T-helper 2 cell treated with Interferon-gamma antibody and Interleukin-4, amounts not matched to agents 5 μg/mL and 100 μg/mL, for 36 hours (primary cell): ENCODE results near the gene KCNIP4.
A peak's percentile ranks its signal among the peaks of the same experiment; 100 is the strongest.

Experiments
- DNase-seq: peaks from one replicate; pipeline ENCODE4 v3.0.0; 2021; ENCODE audit warnings: low spot score
- H3K27ac Mint-ChIP-seq: one replicate; pipeline ENCODE4 v1.8.0; 2021; ENCODE audit warnings: mild to moderate bottlenecking, mixed read lengths
- H3K27me3 Mint-ChIP-seq: one replicate; pipeline ENCODE4 v1.8.0; 2021; ENCODE audit warnings: low read depth, mixed read lengths
- H3K36me3 Mint-ChIP-seq: one replicate; pipeline ENCODE4 v1.8.0; 2021; ENCODE audit warnings: low read depth, mixed read lengths
- H3K4me1 Mint-ChIP-seq: one replicate; pipeline ENCODE4 v1.8.0; 2021; ENCODE audit warnings: low read depth, mixed read lengths
- H3K4me3 Mint-ChIP-seq: one replicate; pipeline ENCODE4 v1.8.0; 2022; ENCODE audit warnings: mild to moderate bottlenecking, moderate library complexity, mixed read lengths
- H3K9me3 Mint-ChIP-seq: one replicate; pipeline ENCODE4 v1.8.0; 2021; ENCODE audit warnings: mixed read lengths

Gene KCNIP4

DNA sequence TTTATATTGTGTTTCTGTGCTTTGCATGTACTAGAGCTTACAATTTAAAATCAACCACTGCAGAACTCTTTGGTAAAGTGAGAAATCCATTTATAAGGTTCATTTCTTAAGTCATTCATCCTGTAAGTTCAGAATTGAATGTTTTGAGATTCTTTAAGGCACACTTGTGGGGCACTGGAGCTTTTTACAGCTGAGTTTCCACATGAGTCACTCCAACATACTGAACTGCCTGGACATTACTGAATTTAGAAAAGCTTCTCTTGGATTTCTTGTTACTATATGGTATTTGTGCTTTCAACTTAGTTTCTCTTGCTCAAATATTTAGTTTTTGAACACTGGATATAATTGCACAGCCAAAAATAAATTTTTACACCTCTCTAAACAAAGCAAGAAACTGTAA lies 1022.0 kb downstream of the KCNIP4 start:
- H3K4me3 Mint-ChIP-seq, result no peak overlapping the region
- no peaks in the 10 kb centered on the region for H3K4me1 Mint-ChIP-seq
- H3K27me3 Mint-ChIP-seq, result no peaks in the 10 kb centered on the region

DNA sequence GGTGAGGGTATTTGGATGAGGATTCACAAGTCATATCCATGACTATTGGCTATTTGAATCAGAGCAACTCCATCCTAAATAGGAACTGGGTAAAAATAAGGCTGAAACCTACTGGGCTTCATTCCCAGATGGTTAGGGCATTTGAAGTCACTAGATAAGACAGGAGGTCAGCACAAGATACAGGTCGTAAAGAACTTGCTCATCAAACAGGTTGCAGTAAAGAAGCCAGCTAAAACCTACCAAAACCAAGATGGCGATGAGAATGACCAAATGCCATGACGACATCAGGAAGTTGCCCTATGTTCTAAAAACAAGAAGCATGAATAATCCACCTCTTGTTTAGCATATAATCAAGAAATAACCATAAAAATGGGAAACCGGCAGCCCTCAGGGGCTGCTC lies 1023.4 kb downstream of the KCNIP4 start:
- Mint-ChIP-seq H3K9me3 (peaks cover 3% of the 10 kb centered on the region), H3K4me1 (no peaks in the 10 kb centered on the region), H3K36me3 (no peaks in the 10 kb centered on the region), H3K4me3 (no peak overlapping the region), H3K27ac (no peak overlapping the region), H3K27me3 (no peaks in the 10 kb centered on the region)
- DNase-seq, result no peak

More for the DNA sequence above, 1022.0 kb downstream of the KCNIP4 start:
- DNase-seq, result no peak
- H3K36me3 Mint-ChIP-seq, result no peaks in the 10 kb centered on the region
- H3K9me3 Mint-ChIP-seq, result no peaks in the 10 kb centered on the region
- H3K27ac Mint-ChIP-seq, result no peak overlapping the region

DNA sequence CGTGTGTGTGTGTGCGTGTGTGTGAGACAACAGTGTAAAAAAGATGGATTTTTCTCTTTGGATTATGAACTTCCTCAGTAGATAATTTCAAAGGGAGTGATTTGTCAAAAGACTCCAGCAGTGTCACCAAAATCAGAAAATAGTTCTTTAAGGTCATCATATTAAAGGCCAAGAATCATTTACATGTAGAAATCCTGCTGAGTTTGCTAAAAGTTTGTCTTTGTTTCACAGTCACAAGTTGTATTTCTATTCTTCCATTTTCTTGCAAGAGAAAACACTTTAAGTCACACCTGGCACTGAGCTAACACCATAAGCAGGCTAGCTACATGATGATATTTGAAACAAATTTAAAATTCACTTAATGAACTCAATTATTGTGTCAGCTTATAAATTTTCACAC lies 1025.6 kb downstream of the KCNIP4 start:
- Mint-ChIP-seq H3K27ac (no peak overlapping the region), H3K27me3 (no peaks in the 10 kb centered on the region), H3K36me3 (no peaks in the 10 kb centered on the region), H3K9me3 (peaks cover 5% of the 10 kb centered on the region), H3K4me3 (no peak overlapping the region), H3K4me1 (no peaks in the 10 kb centered on the region)
- no peak for DNase-seq

DNA sequence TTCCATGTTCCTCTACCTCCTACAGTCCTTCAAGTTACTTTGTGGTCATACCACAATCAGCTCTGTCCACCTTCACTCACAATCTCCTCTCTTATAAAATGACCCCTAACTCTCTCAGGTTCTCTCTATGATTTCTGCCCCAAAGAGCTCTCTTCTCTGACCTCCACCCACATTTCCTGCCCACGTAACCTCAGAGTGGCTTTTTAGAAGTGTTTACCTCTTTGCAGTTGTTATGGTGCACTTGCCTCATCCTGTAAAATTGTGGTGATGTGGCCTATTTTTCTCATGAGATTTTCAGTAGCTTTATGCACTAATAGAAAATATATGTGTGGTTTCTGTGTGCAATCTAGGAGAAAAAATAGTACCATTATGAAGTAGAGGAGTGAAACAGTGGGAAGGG lies 1032.5 kb downstream of the KCNIP4 start:
- H3K4me3 Mint-ChIP-seq, result peak overlapping the region; percentile 5

DNA sequence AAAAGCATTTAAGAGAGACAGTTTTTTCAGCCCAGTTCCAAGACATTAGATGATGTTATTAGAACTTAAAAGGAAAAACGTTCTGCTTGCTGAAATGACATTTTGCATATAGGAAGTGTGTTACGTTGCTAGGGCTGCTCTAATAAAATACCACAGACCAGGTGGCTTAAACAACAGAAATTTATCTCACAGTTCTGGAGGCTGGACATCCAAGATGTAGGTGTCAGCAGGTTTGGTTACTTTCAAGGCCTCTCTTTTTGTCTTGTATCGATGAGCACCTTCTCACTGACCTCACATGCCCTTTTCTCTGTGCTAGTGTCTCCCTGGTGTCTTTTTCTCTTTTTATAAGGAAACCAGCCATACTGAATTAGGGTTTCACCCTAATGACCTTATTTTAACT lies 1043.6 kb downstream of the KCNIP4 start:
- Mint-ChIP-seq H3K27me3 (no peaks in the 10 kb centered on the region), H3K27ac (no peak overlapping the region), H3K4me1 (no peaks in the 10 kb centered on the region), H3K36me3 (no peaks in the 10 kb centered on the region), H3K4me3 (no peak overlapping the region), H3K9me3 (peaks cover 4% of the 10 kb centered on the region)
- no peak for DNase-seq

More for the DNA sequence above, 1032.5 kb downstream of the KCNIP4 start:
- Mint-ChIP-seq H3K27ac (no peak overlapping the region), H3K9me3 (peaks cover 9% of the 10 kb centered on the region), H3K36me3 (no peaks in the 10 kb centered on the region), H3K4me1 (peaks cover 2% of the 10 kb centered on the region), H3K27me3 (no peaks in the 10 kb centered on the region)
- DNase-seq, result no peak

DNA sequence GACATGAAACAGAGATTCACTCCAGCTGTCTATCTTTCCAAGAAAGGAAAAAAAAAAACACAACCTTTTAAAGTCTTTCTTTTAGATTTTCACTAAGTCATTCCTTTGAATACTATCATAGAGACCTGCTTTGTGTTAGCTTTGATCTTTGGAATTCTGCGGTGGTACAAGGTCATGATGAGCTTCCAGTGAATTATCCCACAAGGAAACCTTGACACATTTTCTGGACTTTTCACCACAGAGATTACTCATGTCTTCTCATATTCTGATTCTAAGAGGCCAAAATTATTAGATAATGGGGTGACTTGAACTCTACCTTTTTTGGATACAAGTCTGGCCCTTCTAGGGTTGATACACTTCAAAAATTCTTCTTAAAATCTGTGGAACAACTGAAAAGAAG lies 1046.7 kb downstream of the KCNIP4 start:
- Mint-ChIP-seq H3K4me1 (no peaks in the 10 kb centered on the region), H3K9me3 (peaks cover 4% of the 10 kb centered on the region), H3K27ac (no peak overlapping the region), H3K36me3 (no peaks in the 10 kb centered on the region), H3K27me3 (no peaks in the 10 kb centered on the region), H3K4me3 (no peak overlapping the region)
- no peak for DNase-seq

DNA sequence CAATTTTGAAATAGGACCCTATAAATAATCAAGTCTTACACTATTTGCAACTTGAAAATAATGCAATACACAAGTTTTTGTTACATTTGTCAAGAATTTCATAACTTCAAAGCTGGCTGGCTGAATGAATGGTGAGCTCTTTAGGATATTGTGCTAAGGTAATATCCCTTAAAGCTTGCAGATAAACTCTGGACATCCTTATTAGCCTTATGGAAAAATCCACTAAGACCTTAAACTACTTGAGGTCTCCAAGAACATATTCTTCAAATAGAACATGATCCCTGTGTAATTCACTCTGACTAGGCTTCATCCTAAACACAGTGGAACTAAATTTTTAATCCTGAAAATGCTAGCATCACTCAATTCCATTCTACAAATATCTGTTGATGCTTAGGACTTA lies 1049.0 kb downstream of the KCNIP4 start:
- Mint-ChIP-seq H3K4me1 (no peaks in the 10 kb centered on the region), H3K36me3 (no peaks in the 10 kb centered on the region), H3K27me3 (no peaks in the 10 kb centered on the region), H3K4me3 (no peak overlapping the region), H3K9me3 (no peaks in the 10 kb centered on the region), H3K27ac (no peak overlapping the region)
- DNase-seq, result no peak

DNA sequence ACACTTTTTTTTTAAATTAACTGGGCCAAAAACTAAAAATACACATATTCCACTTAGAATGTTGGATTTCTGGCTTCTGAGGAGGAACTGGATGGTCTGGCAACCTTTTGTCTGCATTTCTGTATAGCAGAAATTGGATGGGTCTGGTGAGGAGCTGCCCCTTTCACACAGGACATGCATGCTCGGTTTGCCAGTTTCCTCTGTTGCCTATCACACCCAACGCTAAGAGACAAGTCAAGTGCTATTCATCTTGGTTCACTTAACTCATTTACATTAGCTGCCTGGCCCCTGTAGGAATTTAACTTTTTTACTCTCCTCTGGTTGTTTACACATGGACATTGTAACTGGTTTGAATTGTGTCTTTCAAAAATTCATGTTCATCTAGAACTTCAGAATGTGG lies 1052.6 kb downstream of the KCNIP4 start:
- Mint-ChIP-seq H3K36me3 (no peaks in the 10 kb centered on the region), H3K9me3 (no peaks in the 10 kb centered on the region), H3K27ac (no peak overlapping the region), H3K27me3 (no peaks in the 10 kb centered on the region), H3K4me1 (no peaks in the 10 kb centered on the region), H3K4me3 (no peak overlapping the region)
- DNase-seq, result no peak

DNA sequence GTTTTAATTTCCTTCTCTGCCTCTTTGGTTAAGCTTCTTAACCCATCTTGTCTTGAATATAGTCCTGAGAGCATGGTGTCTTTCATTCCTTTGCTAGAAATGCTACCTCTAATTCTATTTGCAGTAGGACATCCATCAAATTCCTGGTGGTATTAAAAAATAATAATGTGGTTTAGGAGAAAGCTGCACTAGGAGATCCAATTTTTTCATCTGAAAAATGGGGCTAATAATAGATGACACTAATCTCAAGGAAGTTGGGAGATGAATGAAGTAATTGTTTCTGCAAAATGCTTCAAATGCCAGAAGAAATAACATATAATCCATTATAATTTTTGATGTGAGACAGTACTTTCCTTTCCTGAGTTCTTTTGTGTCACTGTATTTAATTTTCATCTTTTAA lies 1053.4 kb downstream of the KCNIP4 start:
- H3K4me3 Mint-ChIP-seq, result no peak overlapping the region
- H3K36me3 Mint-ChIP-seq, result no peaks in the 10 kb centered on the region
- no peaks in the 10 kb centered on the region for H3K4me1 Mint-ChIP-seq
- H3K27ac Mint-ChIP-seq, result no peak overlapping the region
- DNase-seq, result no peak
- no peaks in the 10 kb centered on the region for H3K27me3 Mint-ChIP-seq
- no peaks in the 10 kb centered on the region for H3K9me3 Mint-ChIP-seq

DNA sequence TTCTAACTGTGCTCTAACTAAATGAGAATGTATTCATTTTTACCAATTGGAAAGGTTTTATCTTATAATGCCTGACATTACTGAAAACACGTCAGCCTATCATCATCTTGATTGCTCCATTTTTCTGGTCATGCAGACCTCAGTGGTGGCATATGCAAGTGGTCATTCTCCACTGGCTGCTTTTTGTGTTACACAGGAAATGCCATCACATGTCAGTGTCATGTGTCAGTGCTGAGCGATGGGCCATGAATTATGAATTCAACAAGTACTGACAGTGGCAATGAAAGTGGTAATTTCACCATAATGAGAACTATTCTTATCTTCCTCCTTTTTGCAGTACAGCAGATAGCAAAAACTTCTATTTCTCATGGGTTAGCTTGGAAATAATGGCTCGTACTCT lies 1057.8 kb downstream of the KCNIP4 start:
- H3K27ac Mint-ChIP-seq, result no peak overlapping the region
- H3K4me1 Mint-ChIP-seq, result no peaks in the 10 kb centered on the region
- DNase-seq, result no peak
- no peak overlapping the region for H3K4me3 Mint-ChIP-seq
- H3K36me3 Mint-ChIP-seq, result no peaks in the 10 kb centered on the region
- no peaks in the 10 kb centered on the region for H3K9me3 Mint-ChIP-seq
- H3K27me3 Mint-ChIP-seq, result no peaks in the 10 kb centered on the region

DNA sequence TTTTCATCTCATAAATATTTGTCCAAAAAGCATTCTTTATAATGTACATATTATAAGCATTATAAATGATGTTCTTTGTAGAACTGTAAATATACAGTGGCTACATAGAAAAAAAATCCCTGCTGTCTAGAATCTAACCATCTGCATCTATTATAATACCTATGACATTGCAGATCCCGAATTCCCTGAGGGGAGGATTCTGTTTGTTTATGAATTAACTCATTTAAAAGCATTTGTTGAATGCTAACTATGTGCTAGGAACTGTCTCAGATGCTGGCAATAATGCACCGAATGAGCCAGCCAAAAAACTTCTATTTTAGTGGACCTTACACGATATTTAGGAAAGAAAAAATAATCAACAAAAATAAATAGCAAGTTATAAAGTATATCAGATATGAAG lies 1058.7 kb downstream of the KCNIP4 start:
- DNase-seq, result no peak
- H3K4me1 Mint-ChIP-seq, result no peaks in the 10 kb centered on the region
- H3K9me3 Mint-ChIP-seq, result no peaks in the 10 kb centered on the region
- H3K36me3 Mint-ChIP-seq, result no peaks in the 10 kb centered on the region
- no peak overlapping the region for H3K4me3 Mint-ChIP-seq
- H3K27me3 Mint-ChIP-seq, result no peaks in the 10 kb centered on the region
- H3K27ac Mint-ChIP-seq, result no peak overlapping the region

DNA sequence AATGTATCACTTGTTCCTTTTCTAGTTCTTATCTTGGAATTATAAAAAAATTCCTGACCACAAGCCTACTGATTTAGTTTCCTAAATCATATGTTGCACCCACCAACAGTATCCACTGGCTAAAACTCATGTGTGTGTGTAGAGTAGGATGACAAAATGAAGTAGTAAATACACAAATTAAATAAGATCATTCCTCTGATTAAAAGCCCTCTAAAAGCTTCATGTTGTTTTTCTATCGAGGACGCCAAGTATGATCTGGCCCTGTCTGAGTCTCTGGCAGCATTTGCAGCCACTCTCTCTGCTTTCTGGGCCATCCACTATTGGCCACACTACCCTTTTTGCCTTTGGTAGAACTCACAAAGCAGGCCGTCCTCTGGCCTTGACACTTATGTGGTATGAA lies 1064.9 kb downstream of the KCNIP4 start:
- peaks cover 5% of the 10 kb centered on the region for H3K9me3 Mint-ChIP-seq
- no peak overlapping the region for H3K4me3 Mint-ChIP-seq
- H3K36me3 Mint-ChIP-seq, result no peaks in the 10 kb centered on the region
- H3K27ac Mint-ChIP-seq, result no peak overlapping the region
- DNase-seq, result no peak
- no peaks in the 10 kb centered on the region for H3K4me1 Mint-ChIP-seq
- no peaks in the 10 kb centered on the region for H3K27me3 Mint-ChIP-seq

DNA sequence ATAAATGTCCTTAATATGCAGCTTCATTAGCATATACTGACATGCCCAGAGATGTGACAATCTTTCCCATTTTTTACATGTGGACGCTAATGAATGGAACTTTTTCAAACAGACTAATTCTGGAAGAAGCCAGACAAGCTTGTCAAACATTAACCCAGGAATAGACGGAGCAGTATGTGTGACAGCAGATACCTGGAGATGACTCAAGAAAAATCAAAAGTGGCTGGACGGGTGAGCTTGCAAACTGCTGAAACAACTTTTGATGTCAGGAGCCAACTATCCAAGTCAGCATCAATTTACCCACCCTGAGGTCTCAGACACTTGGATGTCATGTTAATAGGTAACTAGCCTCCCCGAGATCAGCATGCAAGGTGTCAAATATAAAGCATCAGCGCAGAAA lies 1065.3 kb downstream of the KCNIP4 start:
- Mint-ChIP-seq H3K4me1 (no peaks in the 10 kb centered on the region), H3K27ac (no peak overlapping the region), H3K36me3 (no peaks in the 10 kb centered on the region), H3K9me3 (peaks cover 9% of the 10 kb centered on the region), H3K27me3 (no peaks in the 10 kb centered on the region), H3K4me3 (no peak overlapping the region)
- no peak for DNase-seq

DNA sequence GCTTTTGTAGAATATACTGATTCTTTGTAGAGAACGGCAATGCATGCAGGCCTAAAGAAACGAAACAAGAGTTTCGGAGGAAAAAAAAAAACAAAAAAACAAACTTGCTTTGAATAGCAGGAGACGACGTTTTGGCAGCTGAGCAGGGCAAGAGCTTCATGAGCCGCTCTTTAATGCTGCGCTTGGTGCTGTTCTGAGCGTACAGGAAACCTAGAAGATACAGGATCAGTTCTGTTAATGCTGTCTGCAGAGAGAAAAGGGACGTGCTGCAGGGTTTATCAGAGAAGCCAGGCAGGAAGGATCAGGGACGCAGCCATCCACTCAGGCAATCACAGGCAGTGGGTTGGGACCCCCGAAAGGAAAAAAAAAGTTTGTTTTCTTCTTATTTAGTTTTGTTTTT lies 1066.1 kb downstream of the KCNIP4 start:
- no peak overlapping the region for H3K4me3 Mint-ChIP-seq
- no peak overlapping the region for H3K27ac Mint-ChIP-seq
- H3K9me3 Mint-ChIP-seq, result peaks cover 12% of the 10 kb centered on the region
- H3K27me3 Mint-ChIP-seq, result no peaks in the 10 kb centered on the region
- no peaks in the 10 kb centered on the region for H3K4me1 Mint-ChIP-seq
- H3K36me3 Mint-ChIP-seq, result no peaks in the 10 kb centered on the region
- DNase-seq, result no peak

DNA sequence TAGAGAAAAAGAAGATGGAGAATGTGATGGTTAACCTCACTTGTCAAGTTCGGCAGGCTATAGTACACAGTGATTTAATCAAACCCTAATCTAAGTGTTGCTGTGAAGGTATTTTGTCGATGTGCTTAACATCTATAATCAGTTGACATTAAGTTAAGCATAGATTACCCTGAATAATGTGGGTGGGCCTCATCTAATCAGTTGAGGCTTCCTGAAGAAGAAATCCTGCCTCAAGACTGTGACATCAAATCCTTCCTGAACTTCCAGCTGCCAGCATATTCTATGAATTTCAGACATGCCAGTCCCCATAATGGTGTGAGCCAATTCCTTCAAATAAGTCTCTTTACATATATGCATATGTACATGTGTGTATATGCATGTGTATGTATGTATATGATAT lies 1066.9 kb downstream of the KCNIP4 start:
- H3K4me1 Mint-ChIP-seq, result no peaks in the 10 kb centered on the region
- H3K9me3 Mint-ChIP-seq, result peaks cover 19% of the 10 kb centered on the region
- H3K27ac Mint-ChIP-seq, result no peak overlapping the region
- no peaks in the 10 kb centered on the region for H3K27me3 Mint-ChIP-seq
- H3K36me3 Mint-ChIP-seq, result no peaks in the 10 kb centered on the region
- no peak for DNase-seq
- H3K4me3 Mint-ChIP-seq, result no peak overlapping the region
